GM18868 (cell line): ENCODE data around the gene ABHD17B.
"Not testable (repeated sequence)": the region's sequence is repeated elsewhere in the genome, so short reads cannot be mapped to it uniquely, and the experiment has no call there.

Experiments
- ATAC-seq: cut with Tn5 transposase; IDR thresholded peaks from one replicate; pipeline ENCODE4 v1.9.1; 2021; ENCODE audit warnings: mild to moderate bottlenecking, moderate library complexity; ENCODE audit not compliant: unreplicated experiment

ABHD17B gene

GRCh38 chr9:71911061-71911907 lies at the start of gene ABHD17B, which contains the start of gene C9orf85:
Gene ABHD17B (minus strand): TSS chr9:71911193. CDS start chr9:71875080, 36,113 bp downstream.
Gene C9orf85 (plus strand): TSS chr9:71911639. CDS start chr9:71911735, 96 bp downstream.
- ATAC-seq = peak; percentile 93

- peak; percentile 51 for ATAC-seq
Measured at GRCh38 chr9:71955300-71955915, 44.4 kb upstream of the ABHD17B start.

- ATAC-seq = not testable (repeated sequence)
Measured at GRCh38 chr9:71954652-71955051, 43.7 kb upstream of the ABHD17B start.

GRCh38 chr9:71944754-71945375 lies 33.9 kb upstream of the ABHD17B start:
- no peak for ATAC-seq

- no peak for ATAC-seq
Measured at GRCh38 chr9:71941998-71942567, 31.1 kb upstream of the ABHD17B start.

- no peak for ATAC-seq
Measured at GRCh38 chr9:71941060-71941568, 30.1 kb upstream of the ABHD17B start.

GRCh38 chr9:71937898-71938297 lies 26.9 kb upstream of the ABHD17B start:
- ATAC-seq = no peak

- ATAC-seq = no peak
Measured at GRCh38 chr9:71937070-71937625, 26.2 kb upstream of the ABHD17B start.

- ATAC-seq = no peak
Measured at GRCh38 chr9:71936066-71936465, 25.1 kb upstream of the ABHD17B start.

GRCh38 chr9:71931166-71931565 lies 20.2 kb upstream of the ABHD17B start:
- no peak for ATAC-seq

- ATAC-seq = no peak
Measured at GRCh38 chr9:71929791-71930440, 18.9 kb upstream of the ABHD17B start.

GRCh38 chr9:71929223-71929622 lies 18.2 kb upstream of the ABHD17B start:
- ATAC-seq = no peak

GRCh38 chr9:71928806-71929205 lies 17.8 kb upstream of the ABHD17B start:
- no peak for ATAC-seq

- ATAC-seq = no peak
Measured at GRCh38 chr9:71928376-71928775, 17.4 kb upstream of the ABHD17B start.

GRCh38 chr9:71925834-71926233 lies 14.8 kb upstream of the ABHD17B start:
- no peak for ATAC-seq

GRCh38 chr9:71924576-71924975 lies 13.6 kb upstream of the ABHD17B start:
- ATAC-seq = no peak

GRCh38 chr9:71921190-71921814 lies 10.3 kb upstream of the ABHD17B start:
- ATAC-seq = no peak

- no peak for ATAC-seq
Measured at GRCh38 chr9:71920456-71921189, 9.6 kb upstream of the ABHD17B start.

- ATAC-seq = no peak
Measured at GRCh38 chr9:71918419-71918818, 7.4 kb upstream of the ABHD17B start.
